ENCODE data around the gene DLG4. TPM values are rescaled to one million over a fixed set of nuclear protein-coding genes. Genes with fewer than 3 reads are reported as not detected.
"Not testable (repeated sequence)": the region's sequence is repeated elsewhere in the genome, so short reads cannot be mapped to it uniquely, and the experiment has no call there.

Gene DLG4
- total RNA-seq, 1 experiment from 2014 or later: 3.6 TPM

DNA sequence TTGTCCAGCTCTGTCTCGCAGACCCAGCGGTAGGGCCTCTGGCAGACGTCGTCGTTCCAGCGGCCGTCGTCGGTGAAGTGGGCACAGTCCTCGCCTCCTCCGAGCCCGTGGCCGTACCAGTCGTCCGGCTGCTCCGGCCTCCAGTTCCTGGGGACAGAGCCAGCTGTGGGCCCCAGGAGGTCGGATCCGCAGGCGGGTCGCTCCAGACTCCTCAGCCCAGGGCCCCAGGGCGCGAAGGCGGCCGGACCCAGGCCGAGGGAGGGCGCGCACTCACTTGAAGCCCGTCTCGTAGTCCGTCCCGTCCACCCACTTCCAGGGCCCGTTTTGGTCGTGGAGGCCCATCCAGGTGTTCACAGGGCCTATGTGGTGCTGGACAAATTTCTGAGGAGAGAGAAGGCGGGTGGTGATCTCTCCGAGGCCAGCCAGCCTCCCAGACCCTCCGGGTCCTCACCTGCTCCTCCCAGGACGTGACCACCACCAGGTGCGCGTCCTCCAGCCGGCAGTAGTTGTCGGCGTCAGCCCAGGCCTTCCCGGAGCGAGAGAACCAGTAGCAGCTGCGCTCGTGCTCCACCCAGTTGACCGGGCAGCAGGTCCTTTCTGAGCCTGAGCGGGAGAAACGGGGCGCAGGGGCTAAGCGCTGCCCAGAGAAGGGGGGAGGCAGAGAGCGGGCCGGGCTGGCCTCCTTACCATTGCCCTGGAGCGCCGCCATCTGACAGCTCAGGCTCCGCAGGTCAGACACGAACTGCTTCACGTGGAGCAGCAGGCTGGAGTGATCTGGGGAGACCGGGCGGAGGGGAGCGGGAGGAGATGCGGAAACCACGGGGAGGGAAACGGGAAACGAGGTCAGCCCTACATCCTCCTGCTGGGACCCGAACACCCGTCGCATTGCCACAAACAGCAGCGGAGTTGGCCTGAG is 45.7 kb downstream of the DLG4 start:
- DNase-seq (ENCODE audit: extremely low read depth, low read depth): no peak

DNA sequence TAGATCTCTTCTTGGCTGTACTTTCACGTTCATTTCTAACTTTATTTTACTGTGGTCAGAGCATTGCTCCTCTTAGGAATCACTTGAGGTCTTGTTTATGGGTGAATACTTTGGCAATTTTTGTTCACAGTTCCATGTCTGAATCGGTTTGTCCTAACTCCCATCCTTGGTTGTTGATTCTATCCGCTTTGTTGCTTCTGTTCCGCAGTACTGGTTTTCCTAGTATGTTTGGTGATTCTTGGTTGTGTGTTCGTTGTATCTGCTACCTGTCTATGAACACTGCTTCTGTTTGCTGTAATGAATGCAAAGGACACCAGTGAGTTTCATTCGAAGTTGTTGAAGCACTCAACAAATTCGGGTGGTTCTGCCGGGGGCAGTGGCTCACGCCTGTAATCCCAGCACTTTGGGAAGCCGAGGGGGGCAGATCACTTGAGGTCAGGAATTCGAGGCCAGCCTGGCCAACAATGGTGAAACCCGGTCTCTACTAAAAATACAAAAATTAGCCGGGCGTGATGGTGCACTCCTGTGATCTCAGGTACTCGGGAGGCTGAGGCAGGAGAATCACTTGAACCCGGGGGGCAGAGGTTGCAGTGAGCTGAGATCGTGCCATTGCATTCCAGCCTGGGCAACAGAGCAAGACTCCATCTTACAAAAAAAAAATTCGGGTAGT is 47.0 kb downstream of the DLG4 start:
- not testable (repeated sequence) for DNase-seq (ENCODE audit: extremely low read depth, low read depth)

DNA sequence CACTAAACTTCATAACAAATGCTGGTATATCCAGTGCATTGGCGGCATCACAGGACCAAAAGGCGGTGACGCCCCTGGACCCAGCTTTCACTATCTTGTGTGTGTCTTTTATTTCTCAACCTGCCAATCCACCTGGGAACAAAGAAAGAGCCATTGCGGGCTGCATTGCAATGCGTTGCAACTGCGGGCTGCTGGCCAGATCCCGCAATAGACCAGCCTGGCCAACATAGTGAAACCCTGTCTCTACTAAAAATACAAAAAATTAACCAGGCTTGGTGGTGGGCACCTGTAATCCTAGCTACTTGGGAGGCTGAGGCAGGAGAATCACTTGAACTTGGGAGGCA is 50.1 kb downstream of the DLG4 start:
- DNase-seq (ENCODE audit: extremely low read depth, low read depth): not testable (repeated sequence)

DNA sequence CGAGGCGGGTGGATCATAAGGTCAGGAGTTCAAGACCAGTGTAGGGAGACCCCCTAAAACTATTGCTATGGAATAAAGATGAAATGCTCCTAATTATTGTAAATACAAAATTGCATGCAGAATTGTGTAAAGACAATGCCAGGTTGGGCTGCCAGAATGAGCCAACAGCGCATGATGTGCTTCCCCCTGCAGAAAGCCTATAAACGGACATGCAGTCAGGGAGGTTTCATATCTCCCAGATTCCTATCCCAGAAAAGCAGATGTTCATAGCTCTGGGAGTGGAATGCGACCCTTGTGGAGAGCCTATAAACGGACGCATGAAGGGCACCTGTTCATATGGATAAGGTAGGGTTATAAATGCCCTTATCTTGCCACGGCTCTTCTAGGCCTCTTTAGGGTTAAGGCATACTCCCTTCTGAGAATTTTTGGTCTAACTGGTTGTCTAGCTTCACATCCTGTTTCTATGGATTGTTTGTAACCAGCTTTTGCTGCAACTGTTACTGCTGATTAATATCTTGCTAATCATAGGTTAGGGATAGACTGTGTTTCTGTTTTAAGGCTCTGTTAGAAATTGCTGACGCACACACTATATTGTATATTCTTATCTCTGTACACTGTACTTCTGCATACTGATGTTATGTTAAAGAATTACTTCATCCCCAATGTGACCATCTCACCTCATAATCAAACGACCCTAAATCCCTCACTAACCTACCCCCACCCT is 50.6 kb downstream of the DLG4 start:
- DNase-seq (ENCODE audit: extremely low read depth, low read depth): not testable (repeated sequence)

DNA sequence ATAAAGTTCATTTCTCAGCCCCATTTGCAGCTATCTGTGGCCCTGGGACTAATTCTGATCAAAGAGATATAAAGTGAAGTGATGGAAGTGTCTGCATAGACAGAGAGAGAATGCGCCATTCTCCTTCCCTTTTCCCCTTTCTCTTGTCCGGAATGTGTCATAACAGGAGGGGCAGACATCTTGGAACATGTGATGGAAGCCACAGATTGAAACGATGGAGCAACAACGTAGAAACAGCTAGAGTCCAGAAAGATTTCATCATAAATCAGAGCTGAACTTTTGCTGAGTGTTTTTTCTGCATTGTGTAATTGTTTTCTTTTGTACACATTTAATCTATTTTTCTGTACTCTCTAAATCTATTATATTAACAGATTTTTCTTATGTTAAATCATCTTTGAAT is 51.8 kb downstream of the DLG4 start:
- no peak for DNase-seq (ENCODE audit: extremely low read depth, low read depth)

DNA sequence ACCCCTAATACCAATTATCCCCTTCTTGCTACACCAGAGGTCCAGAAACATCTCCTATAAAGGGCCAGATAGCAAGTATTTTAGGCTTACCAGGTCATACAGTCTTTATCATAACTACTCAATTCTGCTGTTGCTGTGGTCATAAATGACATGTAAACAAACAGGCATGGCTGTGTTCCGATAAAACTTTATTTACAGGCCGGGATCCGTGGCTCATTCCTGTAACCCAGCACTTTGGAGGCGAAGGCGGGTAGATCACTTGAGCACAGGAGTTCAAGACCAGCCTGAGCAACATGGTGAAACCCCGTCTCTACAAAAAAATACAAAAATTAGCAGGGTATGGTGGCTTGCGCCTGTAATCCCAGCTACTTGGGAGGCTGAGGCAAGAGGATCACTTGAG is 52.8 kb downstream of the DLG4 start:
- DNase-seq (ENCODE audit: extremely low read depth, low read depth): no peak

DNA sequence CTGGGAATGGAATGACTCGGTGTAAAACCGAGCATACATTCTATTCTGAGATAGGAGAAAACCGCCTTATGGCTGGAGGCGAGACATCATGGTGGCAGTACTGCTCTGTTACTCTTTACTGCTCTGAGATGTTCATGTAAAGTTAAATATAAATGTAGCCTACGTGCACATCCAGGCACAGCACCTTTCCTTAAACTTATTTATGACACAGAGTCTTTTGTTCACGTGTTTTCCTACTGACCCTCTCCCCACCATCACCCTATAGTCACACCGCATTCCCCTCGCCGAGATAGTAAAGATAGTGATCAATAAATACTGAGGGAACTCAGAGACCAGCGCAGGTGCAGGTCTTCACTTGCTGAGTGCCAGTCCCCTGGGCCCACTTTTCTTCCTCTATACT is 60.1 kb downstream of the DLG4 start:
- not testable (repeated sequence) for DNase-seq (ENCODE audit: extremely low read depth, low read depth)

DNA sequence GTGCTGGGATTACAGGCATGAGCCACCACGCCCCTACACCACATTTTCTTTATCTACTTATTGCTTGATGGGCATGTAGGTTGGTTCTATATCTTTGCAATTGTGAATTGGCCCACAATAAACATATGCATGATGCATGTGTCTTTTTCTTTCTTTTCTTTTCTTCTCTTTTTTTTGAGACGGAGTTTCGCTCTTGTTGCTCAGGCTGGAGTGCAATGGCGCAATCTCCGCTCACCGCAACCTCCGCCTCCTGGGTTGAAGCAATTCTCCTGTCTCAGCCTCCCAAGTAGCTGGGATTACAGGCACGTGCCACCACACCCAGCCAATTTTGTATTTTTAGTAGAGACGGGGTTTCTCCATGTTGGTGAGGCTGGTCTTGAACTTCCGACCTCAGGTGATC is 61.2 kb downstream of the DLG4 start:
- DNase-seq (ENCODE audit: extremely low read depth, low read depth): not testable (repeated sequence)

DNA sequence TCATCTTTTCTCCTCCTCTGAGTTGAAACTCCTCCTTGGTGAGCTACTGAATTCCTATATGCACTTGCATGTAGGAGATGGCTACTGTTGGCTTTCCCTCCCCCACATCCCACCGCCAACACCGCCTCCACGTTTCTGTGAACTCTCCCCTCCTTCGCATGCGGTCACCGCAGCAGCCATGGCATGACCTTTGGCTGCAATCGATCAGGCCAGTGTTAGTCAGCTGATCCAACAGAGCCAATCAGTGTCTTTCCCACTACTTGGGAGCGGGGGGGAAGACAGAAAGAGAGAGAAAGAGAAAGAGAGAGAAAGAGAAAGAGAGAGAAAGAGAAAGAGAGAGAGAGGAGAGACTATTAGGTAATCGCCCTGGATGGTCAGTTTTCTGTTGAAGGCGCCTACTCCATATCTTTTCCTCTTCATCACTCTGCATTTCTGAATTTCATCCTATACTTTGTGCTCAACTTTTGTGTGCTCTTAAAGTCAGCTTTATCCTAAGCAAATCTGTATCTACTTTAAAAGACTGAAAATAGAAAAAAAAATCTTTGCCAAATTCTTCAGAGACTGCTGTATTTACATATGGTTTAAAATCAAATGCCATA is 63.2 kb downstream of the DLG4 start:
- no peak for DNase-seq (ENCODE audit: extremely low read depth, low read depth)

DNA sequence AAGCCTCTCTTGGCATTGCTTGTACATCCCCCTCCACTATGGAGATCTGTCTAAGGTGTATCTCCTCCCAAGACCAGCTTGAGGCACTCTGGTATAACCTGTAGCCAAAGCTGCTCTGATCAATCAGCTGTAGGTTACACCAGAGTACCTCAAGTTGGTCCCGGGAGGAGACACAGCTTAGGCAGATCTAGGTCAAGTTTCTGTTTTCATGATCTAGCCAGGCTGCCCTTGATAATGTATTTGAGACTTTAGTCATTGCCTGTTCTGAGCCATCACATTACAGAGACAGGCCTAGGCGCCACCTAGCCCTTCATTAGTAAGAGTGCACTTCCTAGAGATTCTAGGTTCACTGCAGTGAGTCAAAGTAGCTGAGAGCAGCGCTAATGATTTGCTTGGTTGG is 71.9 kb downstream of the DLG4 start:
- DNase-seq (ENCODE audit: extremely low read depth, low read depth): no peak

DNA sequence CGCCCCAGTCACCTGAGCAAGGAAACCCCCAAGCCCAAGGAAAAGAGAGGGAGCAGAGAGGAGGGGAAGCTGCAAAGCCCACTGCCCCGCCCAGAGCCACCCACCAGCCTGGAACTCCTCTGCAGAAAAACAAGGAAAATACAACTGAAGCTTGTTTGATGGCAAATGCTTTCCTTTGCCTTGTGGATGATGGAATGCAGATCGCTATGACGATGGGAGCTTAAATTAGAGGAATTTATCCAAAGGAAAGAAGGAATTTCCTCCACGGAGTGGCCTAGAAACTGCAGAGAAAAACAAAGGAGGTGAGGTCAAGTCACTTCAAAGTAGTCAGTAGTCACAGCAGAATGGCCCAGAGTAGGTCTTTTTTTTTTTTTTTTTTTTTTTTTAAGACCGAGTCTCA is 73.5 kb downstream of the DLG4 start:
- no peak for DNase-seq (ENCODE audit: extremely low read depth, low read depth)

DNA sequence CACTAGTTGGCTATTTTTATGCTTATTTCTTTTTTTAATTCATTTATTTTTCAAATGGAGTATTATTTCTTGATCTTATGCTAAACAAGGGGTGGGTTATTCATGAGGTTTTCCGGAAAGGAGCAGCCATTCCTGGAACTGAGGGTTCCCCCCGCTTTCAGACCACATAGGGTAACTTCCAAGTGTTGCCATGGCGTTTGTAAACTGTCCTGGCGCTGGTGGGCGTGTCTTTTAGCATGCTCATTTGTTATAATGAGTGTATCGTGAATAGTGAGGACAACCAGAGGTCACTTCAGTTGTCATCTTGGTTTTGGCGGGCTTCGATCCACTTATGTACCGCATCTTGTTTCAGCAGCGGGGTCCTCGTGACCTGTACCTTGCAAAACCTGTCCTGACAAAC is 75.4 kb downstream of the DLG4 start:
- DNase-seq (ENCODE audit: extremely low read depth, low read depth): no peak

DNA sequence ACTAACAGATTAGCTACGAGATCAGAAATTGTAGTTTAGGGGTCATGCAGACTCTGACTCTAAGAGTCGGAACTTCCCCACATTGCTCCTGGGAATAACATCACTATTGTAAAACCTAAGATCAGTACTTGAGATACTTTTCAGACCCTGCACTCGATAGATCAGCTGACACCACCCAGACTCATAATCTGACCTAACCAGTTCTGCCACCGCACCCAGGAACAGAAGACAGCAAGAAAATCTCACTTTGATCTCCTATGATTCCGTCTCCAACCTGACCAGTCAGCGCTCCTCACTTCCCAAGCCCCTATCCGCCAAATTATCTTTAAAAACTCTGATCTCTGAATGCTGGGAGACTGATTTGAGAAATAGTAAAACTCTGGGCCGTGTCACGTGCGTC is 77.8 kb downstream of the DLG4 start:
- DNase-seq (ENCODE audit: extremely low read depth, low read depth): no peak

DNA sequence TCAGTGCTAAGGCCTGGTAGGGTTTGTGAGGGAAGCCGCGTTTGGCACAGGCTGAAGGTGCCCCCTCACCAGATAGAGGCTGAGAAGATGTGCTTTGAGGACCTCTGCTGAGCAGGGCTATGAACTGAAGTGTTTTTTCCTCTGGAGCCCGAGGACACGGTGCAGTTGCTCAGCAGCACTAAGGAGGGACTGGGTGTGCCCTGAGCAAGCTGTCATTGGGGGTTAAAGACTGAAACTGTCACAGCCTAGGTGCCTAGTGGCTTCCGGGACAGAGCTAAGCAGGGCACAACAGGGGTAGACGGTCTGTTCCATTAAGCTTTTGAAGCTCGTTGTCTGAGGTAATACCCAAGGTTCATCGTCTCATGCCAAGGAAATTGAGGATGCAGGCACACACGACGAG is 80.2 kb downstream of the DLG4 start:
- no peak for DNase-seq (ENCODE audit: extremely low read depth, low read depth)

DNA sequence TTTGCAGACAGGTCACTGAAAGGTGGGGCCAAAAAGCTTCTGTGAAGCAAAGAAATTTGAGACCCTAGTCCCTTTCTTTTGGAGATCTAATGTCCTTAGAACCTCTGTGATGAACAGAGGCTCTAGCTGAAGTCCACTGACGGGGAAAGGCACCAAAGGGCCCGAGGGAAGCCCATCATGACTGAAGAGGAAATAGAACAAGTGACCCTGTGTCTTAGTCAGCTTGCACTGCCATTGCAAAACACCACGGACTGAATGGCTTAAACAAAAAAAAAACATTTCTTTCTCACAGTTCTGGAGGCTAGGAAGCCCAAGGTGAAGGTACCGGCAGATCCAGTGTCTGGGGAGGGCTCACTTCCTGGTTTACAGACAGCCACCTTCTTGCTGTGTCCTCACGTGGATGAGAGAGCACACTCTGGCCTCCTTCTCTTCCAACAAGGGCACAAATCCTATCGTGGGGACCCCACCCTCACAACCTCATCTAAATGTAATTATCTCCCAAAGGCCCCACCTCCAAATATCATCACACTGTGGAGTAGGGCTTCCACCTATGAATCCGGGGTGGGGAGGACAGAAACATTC is 80.7 kb downstream of the DLG4 start:
- no peak for DNase-seq (ENCODE audit: extremely low read depth, low read depth)

DNA sequence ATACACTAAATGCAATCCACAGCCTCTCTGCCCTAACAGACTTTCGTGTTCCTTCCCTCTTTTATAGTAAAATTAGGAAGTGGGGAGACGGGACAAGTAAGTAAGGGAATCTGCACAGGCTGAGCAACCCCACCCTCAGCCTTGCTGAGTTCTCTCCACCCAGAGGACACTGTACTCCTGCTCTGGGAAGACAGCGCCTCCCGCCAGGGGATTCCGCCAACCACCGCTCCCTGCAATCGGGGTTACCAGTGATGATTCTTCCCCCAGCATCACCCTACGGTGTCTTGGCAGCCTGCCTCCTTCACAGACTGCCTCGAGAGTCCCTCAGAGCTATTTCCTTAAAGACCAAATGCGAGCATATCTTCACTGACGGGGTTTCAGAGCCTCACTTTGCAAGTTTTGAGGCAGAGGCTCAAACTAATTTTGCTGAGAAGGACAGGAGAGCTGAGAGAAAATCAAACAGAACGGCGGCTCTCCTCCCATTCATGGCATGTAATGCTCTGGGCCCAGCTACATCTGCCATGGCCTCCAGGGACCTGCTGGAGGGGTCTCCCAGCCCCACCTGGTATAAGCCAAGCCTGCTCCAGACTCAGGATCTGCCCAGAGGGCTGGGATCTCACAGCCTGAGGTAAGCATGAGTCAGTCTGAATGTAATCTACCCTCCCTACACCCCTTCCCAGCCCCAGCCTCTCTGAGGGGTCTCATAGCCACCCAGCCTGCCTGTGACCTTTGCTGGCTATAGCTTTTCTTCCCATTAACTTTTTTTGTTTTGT is 82.3 kb downstream of the DLG4 start:
- no peak for DNase-seq (ENCODE audit: extremely low read depth, low read depth)

Measured in NCI-H460 (cell line).